SK-N-SH (cell line): ENCODE results near the gene CTSA. TPM values are rescaled to one million over a fixed set of nuclear protein-coding genes. Genes with fewer than 3 reads are reported as not detected.

ENCODE experiments used
- CTCF ChIA-PET: fragments of 300-600, 350-600 bp; formaldehyde crosslinking; extraction: SDS; loops from one replicate; lab custom pipeline; 2021; lab: Yijun Ruan, JAX
- POLR2A ChIA-PET: fragments of 350-600 bp; sonication (Branson Sonifier 250); formaldehyde crosslinking; extraction: SDS; loops from one replicate; lab custom pipeline; 2020; ENCODE audit warnings: antibody characterized with exemption, inconsistent platforms; lab: Yijun Ruan, JAX
- DNase-seq: peaks from one replicate; pipeline ENCODE4 v3.0.0; 2012
- H2AFZ ChIP-seq: fragments of 200-600 bp; sonication (generic); 2 replicates; pipeline ENCODE4 v1.8.1; 2016; ENCODE audit warnings: antibody characterized with exemption, mild to moderate bottlenecking, low read depth
- H3F3A ChIP-seq: fragments of 200-600 bp; sonication (generic); replicated peaks from 2 replicates; pipeline ENCODE3; 2016; ENCODE audit warnings: antibody characterized with exemption, mild to moderate bottlenecking; ENCODE audit not compliant: insufficient read depth
- H3K27ac ChIP-seq, 2 experiments: fragments of 200-500 bp in 1 of 2; fragments of 200-600 bp in 1 of 2; sonication (Bioruptor generic) in 1 of 2; sonication (generic), shearing (Covaris generic) in 1 of 2; 2 replicates each; pipeline versions ENCODE4 v1.5.1 to v1.6.1; 2014 to 2016; ENCODE audit warnings: low read depth in 2 of 2, inconsistent platforms in 1 of 2, low read length in 1 of 2, mild to moderate bottlenecking in 1 of 2, mixed read lengths in 1 of 2
- H3K27me3 ChIP-seq: fragments of 200-600 bp; sonication (generic), shearing (Covaris generic); 2 replicates; pipeline ENCODE4 v1.6.1; 2016; ENCODE audit warnings: mixed run types; ENCODE audit not compliant: insufficient read depth
- H3K36me3 ChIP-seq, 2 experiments: fragments of 200-500 bp in 1 of 2; fragments of 200-600 bp in 1 of 2; sonication (Bioruptor generic) in 1 of 2; sonication (generic) in 1 of 2; replicated peaks in 1 of 2; 2 replicates each; pipeline versions ENCODE3 to v1.5.1; 2014 to 2016; ENCODE audit warnings: low read length in 1 of 2, mild to moderate bottlenecking in 1 of 2; ENCODE audit not compliant: insufficient read depth in 2 of 2, control insufficient read depth in 1 of 2
- H3K4me1 ChIP-seq, 2 experiments: fragments of 200-500 bp in 1 of 2; fragments of 200-600 bp in 1 of 2; sonication (Bioruptor generic) in 1 of 2; sonication (generic), shearing (Covaris generic) in 1 of 2; 2 replicates each; pipeline versions ENCODE4 v1.5.1 to v1.6.1; 2014 to 2016; ENCODE audit warnings: low read depth in 1 of 2, low read length in 1 of 2, mixed run types in 1 of 2; ENCODE audit not compliant: insufficient read depth in 2 of 2, control insufficient read depth in 1 of 2
- H3K4me2 ChIP-seq: fragments of 200-600 bp; sonication (generic), shearing (Covaris generic); 2 replicates; pipeline ENCODE4 v1.6.1; 2017; ENCODE audit warnings: mixed run types
- H3K4me3 ChIP-seq, 2 experiments: fragments of 200-500 bp in 1 of 2; fragments of 200-600 bp in 1 of 2; sonication (Bioruptor generic) in 1 of 2; sonication (generic), shearing (Covaris generic) in 1 of 2; 2 replicates each; pipeline versions ENCODE4 v1.5.1 to v1.8.1; 2014 to 2016; ENCODE audit warnings: low read depth in 2 of 2, inconsistent platforms in 1 of 2, low read length in 1 of 2, mild to moderate bottlenecking in 1 of 2, mixed read lengths in 1 of 2, moderate library complexity in 1 of 2
- H3K79me2 ChIP-seq: fragments of 200-600 bp; sonication (generic); 2 replicates; pipeline ENCODE4 v1.8.1; 2017; ENCODE audit warnings: mild to moderate bottlenecking; ENCODE audit not compliant: insufficient read depth
- H3K9ac ChIP-seq: fragments of 200-600 bp; sonication (generic); 2 replicates; pipeline ENCODE4 v1.6.1; 2017; ENCODE audit warnings: mixed run types
- H3K9me2 ChIP-seq: fragments of 200-600 bp; sonication (generic); 2 replicates; pipeline ENCODE4 v1.6.1; 2017; ENCODE audit warnings: mixed run types
- H3K9me3 ChIP-seq: fragments of 200-600 bp; sonication (generic); 2 replicates; pipeline ENCODE4 v1.6.1; 2017; ENCODE audit warnings: mixed run types, mild to moderate bottlenecking, moderate library complexity
- H4K20me1 ChIP-seq: fragments of 200-600 bp; sonication (generic); 2 replicates; pipeline ENCODE4 v1.6.1; 2017; ENCODE audit warnings: mild to moderate bottlenecking, mixed run types; ENCODE audit not compliant: insufficient read depth
- CHD2 ChIP-seq: fragments of 150-350 bp; IDR thresholded peaks from 2 replicates; pipeline ENCODE4 v1.6.1; 2018; ENCODE audit warnings: low read length; ENCODE audit not compliant: partially characterized antibody
- CTCF ChIP-seq: fragments of 200-600 bp; sonication (generic); IDR thresholded peaks from 2 replicates; pipeline ENCODE4 v1.6.1; 2017; ENCODE audit warnings: antibody characterized with exemption, mild to moderate bottlenecking, moderate library complexity
- ELF1 ChIP-seq: IDR thresholded peaks from 2 replicates; pipeline ENCODE4 v1.4.0; 2012
- EP300 ChIP-seq, 2 experiments: IDR thresholded peaks; 2 replicates each; pipeline versions ENCODE4 v1.4.0 to v1.6.1; 2012; ENCODE audit warnings: borderline replicate concordance in 1 of 2, low read depth in 1 of 2, low read length in 1 of 2
- FOSL2 ChIP-seq: IDR thresholded peaks from 2 replicates; pipeline ENCODE4 v1.4.0; 2012; ENCODE audit warnings: low read depth, mild to moderate bottlenecking, moderate library complexity, borderline replicate concordance
- FOXM1 ChIP-seq: IDR thresholded peaks from 2 replicates; pipeline ENCODE4 v1.4.0; 2012; ENCODE audit warnings: low read depth, mild to moderate bottlenecking
- GATA2 ChIP-seq: sonication (generic); formaldehyde crosslinking; IDR thresholded peaks from 2 replicates; pipeline ENCODE4 v1.5.0; 2020; ENCODE audit warnings: mild to moderate bottlenecking, missing genetic modification reagents
- JUND ChIP-seq: IDR thresholded peaks from 2 replicates; pipeline ENCODE4 v1.4.0; 2012
- MAX ChIP-seq: IDR thresholded peaks from 2 replicates; pipeline ENCODE4 v1.4.0; 2012; ENCODE audit warnings: low read depth
- MXI1 ChIP-seq: IDR thresholded peaks from 2 replicates; pipeline ENCODE4 v1.6.1; 2012; ENCODE audit warnings: mild to moderate bottlenecking, low read depth, low read length, improper control_type of control experiment
- NFIC ChIP-seq: IDR thresholded peaks from 2 replicates; pipeline ENCODE4 v1.4.0; 2012; ENCODE audit warnings: borderline replicate concordance
- REST ChIP-seq: IDR thresholded peaks from 2 replicates; pipeline ENCODE4 v1.6.1; 2012; ENCODE audit warnings: mild to moderate bottlenecking, low read depth, low read length, moderate library complexity
- SIN3A ChIP-seq: IDR thresholded peaks from 2 replicates; pipeline ENCODE4 v1.6.1; 2012; ENCODE audit warnings: low read depth, mild to moderate bottlenecking, low read length, moderate library complexity, borderline replicate concordance
- SMC3 ChIP-seq: IDR thresholded peaks from 2 replicates; pipeline ENCODE4 v1.6.1; 2012; ENCODE audit warnings: low read depth, low read length, improper control_type of control experiment
- TCF12 ChIP-seq: IDR thresholded peaks from 2 replicates; pipeline ENCODE4 v1.4.0; 2012
- TEAD4 ChIP-seq: IDR thresholded peaks from 2 replicates; pipeline ENCODE4 v1.4.0; 2012; ENCODE audit warnings: mild to moderate bottlenecking, borderline replicate concordance; ENCODE audit not compliant: insufficient read depth
- USF2 ChIP-seq: fragments of 150-350 bp; IDR thresholded peaks from 2 replicates; pipeline ENCODE4 v1.6.1; 2017; ENCODE audit warnings: antibody characterized with exemption, low read length, low read depth, borderline replicate concordance
- ZBTB33 ChIP-seq: IDR thresholded peaks from 2 replicates; pipeline ENCODE4 v1.4.0; 2012; ENCODE audit warnings: low read depth, borderline replicate concordance
- WGBS: methylation state at CpG from one replicate; pipeline ENCODE4 v1.1.6; 2017; ENCODE audit warnings: low lambda C conversion rate; 5-methylcytosine and 5-hydroxymethylcytosine counted together
- polyA plus RNA-seq, 3 experiments: library from polyadenylated mRNA; depleted of rRNA; stranded (reverse); fragments of >200 nt; gene quantifications; 2 replicates each; pipeline ENCODE4 v1.2.3, GENCODE V29; 2012

The CTSA gene
- polyA plus RNA-seq, 1 of the 3 experiments (the other 2 are of a cell fraction) = 338 TPM

- Histone ChIP-seq H4K20me1 (no peaks in the 10 kb centered on the region), H3K27ac (no peak overlapping the region), H3K9me3 (no peaks in the 10 kb centered on the region), H3K79me2 (no peaks in the 10 kb centered on the region), H3F3A (peaks cover 8% of the 10 kb centered on the region), H2AFZ (no peak overlapping the region), H3K9ac (no peak overlapping the region), H3K36me3 (no peaks in the 10 kb centered on the region), H3K4me1 (peaks cover 0 to 8% of the 10 kb centered on the region in 2 experiments; a peak in 1 of 4 replicates), H3K9me2 (no peaks in the 10 kb centered on the region), H3K27me3 (no peaks in the 10 kb centered on the region), H3K4me3 (no peak overlapping the region), H3K4me2 (no peak overlapping the region)
- ChIA-PET POLR2A (no interaction called here), CTCF (interaction anchor here (1.2 to 2.1 kb wide), 2 partner anchors 27 to 65 kb away, joined by 4 to 10 read pairs; partner anchors contain the start of genes CTSA and NEURL2)
- WGBS = 91% methylated on average over 7 of the region's 7 CpGs
- DNase-seq = no peak
- TF ChIP-seq TCF12 (no peak), REST (no peak), ZBTB33 (no peak), SMC3 (no peak), TEAD4 (no peak), CHD2 (no peak), MXI1 (no peak), FOXM1 (no peak), FOSL2 (no peak), USF2 (no peak), CTCF (no peak), EP300 (IDR thresholded peaks at IDR 0.05; ENCODE audit: borderline replicate concordance in 1 of 2, low read depth in 1 of 2, low read length in 1 of 2) (no peak), NFIC (no peak), MAX (no peak), GATA2 (CRISPR knock-in tag) (no peak), SIN3A (no peak), JUND (no peak), ELF1 (no peak)
Observed at GRCh38 chr20:45863543-45864470, 27.3 kb upstream of the CTSA start.
